ENCODE results near the gene NOVA2.

DNA sequence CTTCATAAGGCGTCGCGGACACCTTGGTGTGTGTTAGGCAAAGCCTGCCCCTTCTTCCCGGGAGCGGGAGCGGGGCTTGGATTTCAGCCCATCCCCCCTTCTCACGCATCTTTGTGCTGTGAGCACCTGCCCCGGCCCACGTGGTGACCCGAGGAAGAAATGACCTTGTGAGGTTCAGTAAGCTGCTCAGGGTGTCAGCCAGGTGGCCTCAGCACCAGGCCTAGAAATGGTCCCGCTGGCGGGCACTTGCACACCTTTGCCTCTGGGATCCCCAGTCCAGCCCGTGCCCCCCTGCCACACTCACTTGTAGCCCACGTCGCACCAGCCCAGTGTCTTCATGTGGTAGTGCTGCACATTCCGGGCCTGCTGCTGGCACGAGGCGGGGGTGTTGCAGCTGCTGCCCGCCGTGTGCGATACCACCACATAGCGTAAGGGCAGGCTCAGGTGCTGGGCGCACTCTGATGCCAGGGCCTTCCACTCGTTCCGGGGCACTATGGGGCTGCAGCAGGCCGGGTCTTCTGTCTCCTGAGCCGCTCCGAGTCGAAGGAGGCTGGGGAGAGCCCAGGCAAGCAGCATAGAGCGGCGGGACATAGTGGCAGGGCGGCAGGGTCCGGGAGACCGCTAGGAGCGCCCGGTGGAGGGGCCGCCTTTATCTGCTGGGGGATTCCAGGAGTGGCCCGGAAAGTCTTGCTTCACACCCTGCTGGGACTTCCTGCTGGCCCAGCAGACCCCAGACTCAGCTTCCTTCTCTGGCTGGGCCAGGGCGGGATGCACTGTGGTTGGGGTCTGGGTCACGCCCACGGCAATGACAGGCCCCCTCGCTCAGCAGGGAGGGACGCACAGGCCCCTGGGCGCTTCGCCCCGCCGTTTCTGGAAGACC is 49.0 kb upstream of the NOVA2 start, which contains the start of gene PGLYRP1:
- TF ChIP-seq, protein P1, sequence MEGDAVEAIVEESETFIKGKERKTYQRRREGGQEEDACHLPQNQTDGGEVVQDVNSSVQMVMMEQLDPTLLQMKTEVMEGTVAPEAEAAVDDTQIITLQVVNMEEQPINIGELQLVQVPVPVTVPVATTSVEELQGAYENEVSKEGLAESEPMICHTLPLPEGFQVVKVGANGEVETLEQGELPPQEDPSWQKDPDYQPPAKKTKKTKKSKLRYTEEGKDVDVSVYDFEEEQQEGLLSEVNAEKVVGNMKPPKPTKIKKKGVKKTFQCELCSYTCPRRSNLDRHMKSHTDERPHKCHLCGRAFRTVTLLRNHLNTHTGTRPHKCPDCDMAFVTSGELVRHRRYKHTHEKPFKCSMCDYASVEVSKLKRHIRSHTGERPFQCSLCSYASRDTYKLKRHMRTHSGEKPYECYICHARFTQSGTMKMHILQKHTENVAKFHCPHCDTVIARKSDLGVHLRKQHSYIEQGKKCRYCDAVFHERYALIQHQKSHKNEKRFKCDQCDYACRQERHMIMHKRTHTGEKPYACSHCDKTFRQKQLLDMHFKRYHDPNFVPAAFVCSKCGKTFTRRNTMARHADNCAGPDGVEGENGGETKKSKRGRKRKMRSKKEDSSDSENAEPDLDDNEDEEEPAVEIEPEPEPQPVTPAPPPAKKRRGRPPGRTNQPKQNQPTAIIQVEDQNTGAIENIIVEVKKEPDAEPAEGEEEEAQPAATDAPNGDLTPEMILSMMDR (IDR thresholded peaks at IDR 0.05; ENCODE audit: low read length) = no peak
- TF ChIP-seq EZH2 (IDR thresholded peaks at IDR 0.05; ENCODE audit: borderline replicate concordance, low read length) = no peak

Data from OCI-LY1 (cell line).